Measurements from ENCODE around the gene MGAT4B.

DNA sequence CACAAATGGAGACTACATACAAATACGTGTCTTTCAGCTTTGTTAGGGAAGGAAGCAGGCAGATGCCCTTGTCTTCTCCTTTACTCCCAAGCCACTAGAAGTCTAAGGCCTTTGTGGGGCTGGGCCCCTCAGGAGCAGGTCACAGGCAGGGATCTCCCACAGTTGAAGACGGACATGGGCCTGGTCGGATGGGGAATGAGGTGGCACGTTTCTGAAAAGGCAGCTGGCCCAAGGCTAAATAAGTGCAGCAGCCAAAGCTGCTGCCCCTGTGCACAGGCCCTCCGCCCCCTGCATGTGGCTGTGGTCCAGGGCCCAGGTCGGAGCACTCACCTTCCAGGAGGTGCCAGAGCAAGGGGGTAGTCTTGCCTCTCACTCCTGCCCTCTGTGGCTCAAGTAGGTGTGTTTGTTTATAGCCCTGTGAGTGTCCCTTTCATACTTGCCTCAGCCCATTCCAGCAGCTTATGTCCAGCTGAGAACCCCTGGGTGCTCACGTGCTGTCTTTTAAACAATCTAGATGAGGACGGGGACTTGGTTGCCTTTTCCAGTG lies 15.9 kb upstream of the MGAT4B start:
- TF ChIP-seq, protein P1, sequence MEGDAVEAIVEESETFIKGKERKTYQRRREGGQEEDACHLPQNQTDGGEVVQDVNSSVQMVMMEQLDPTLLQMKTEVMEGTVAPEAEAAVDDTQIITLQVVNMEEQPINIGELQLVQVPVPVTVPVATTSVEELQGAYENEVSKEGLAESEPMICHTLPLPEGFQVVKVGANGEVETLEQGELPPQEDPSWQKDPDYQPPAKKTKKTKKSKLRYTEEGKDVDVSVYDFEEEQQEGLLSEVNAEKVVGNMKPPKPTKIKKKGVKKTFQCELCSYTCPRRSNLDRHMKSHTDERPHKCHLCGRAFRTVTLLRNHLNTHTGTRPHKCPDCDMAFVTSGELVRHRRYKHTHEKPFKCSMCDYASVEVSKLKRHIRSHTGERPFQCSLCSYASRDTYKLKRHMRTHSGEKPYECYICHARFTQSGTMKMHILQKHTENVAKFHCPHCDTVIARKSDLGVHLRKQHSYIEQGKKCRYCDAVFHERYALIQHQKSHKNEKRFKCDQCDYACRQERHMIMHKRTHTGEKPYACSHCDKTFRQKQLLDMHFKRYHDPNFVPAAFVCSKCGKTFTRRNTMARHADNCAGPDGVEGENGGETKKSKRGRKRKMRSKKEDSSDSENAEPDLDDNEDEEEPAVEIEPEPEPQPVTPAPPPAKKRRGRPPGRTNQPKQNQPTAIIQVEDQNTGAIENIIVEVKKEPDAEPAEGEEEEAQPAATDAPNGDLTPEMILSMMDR (IDR thresholded peaks at IDR 0.05; ENCODE audit: insufficient read depth, low read length, poor library complexity, severe bottlenecking): no peak
- TF ChIP-seq EZH2phosphoT487 (conservative IDR thresholded peaks at IDR 0.05; ENCODE audit: low read length): no peak
